Large intestine (tissue), 12 donors: Measurements from ENCODE around the gene PRIMPOL. TPM values are rescaled to one million over a fixed set of nuclear protein-coding genes. Genes with fewer than 3 reads are reported as not detected.
"Not testable (repeated sequence)": the region's sequence is repeated elsewhere in the genome, so short reads cannot be mapped to it uniquely, and the experiment has no call there.

Experiments used
- DNase-seq, 2 donors: peaks; one replicate each; pipeline versions ENCODE4 v3.0.0 to v3.0.0-alpha.2; 2013
- H3K27ac ChIP-seq: one replicate; pipeline ENCODE4 v1.5.1; 2013; ENCODE audit warnings: low read length
- H3K27me3 ChIP-seq: 2 replicates; pipeline ENCODE4 v1.6.1; 2013; ENCODE audit warnings: low read length; ENCODE audit not compliant: control insufficient read depth, insufficient read depth
- H3K36me3 ChIP-seq: 2 replicates; pipeline ENCODE4 v1.6.1; 2013; ENCODE audit warnings: low read length; ENCODE audit not compliant: control insufficient read depth, insufficient read depth
- H3K4me1 ChIP-seq: one replicate; pipeline ENCODE4 v1.6.1; 2013; ENCODE audit warnings: low read length; ENCODE audit not compliant: control insufficient read depth, insufficient read depth
- H3K4me3 ChIP-seq: one replicate; pipeline ENCODE4 v1.5.1; 2013; ENCODE audit warnings: low read length
- H3K9me3 ChIP-seq: one replicate; pipeline ENCODE4 v1.6.1; 2013; ENCODE audit warnings: mild to moderate bottlenecking, low read depth, low read length, moderate library complexity; ENCODE audit not compliant: control insufficient read depth
- WGBS: methylation state at CpG from one replicate; pipeline ENCODE4 v1.1.5; 2013; ENCODE audit warnings: low lambda C conversion rate; ENCODE audit not compliant: insufficient coverage; 5-methylcytosine and 5-hydroxymethylcytosine counted together
- long read RNA-seq, 11 donors: transcript quantifications; one replicate each; lab custom pipeline, GENCODE V29; 2026
- polyA plus RNA-seq: library from polyadenylated mRNA; unstranded; fragments of 120-200 nt; gene quantifications from one replicate; pipeline ENCODE4 v1.2.1, GENCODE V29; 2013

The PRIMPOL gene
- 23.8 TPM for polyA plus RNA-seq
- long read RNA-seq, donor 1, partial matches to known transcripts: 0 of 2 reads
- long read RNA-seq, donor 1, other reads (novel, unspliced or antisense): 0 of 2 reads
- long read RNA-seq, donor 2, partial matches to known transcripts: 7 of 20 reads
- long read RNA-seq, donor 2, other reads (novel, unspliced or antisense): 7 of 20 reads
- long read RNA-seq, donor 3, transcript PRIMPOL-208 (3 exons, 498 nt): major isoform, 6 of 7 reads
- long read RNA-seq, donor 3, partial matches to known transcripts: 0 of 7 reads
- long read RNA-seq, donor 3, other reads (novel, unspliced or antisense): 0 of 7 reads
- long read RNA-seq, donor 4: 0 reads
- long read RNA-seq, donor 5, partial matches to known transcripts: 0 of 2 reads
- long read RNA-seq, donor 5, other reads (novel, unspliced or antisense): 0 of 2 reads
- long read RNA-seq, donor 6, transcript PRIMPOL-208 (3 exons, 498 nt): major isoform, 6 of 9 reads
- long read RNA-seq, donor 6, partial matches to known transcripts: 0 of 9 reads
- long read RNA-seq, donor 6, other reads (novel, unspliced or antisense): 0 of 9 reads
- long read RNA-seq, donor 7, transcript PRIMPOL-208 (3 exons, 498 nt): major isoform, 7 of 8 reads
- long read RNA-seq, donor 7, partial matches to known transcripts: 0 of 8 reads
- long read RNA-seq, donor 7, other reads (novel, unspliced or antisense): 0 of 8 reads
- long read RNA-seq, donor 8, transcript PRIMPOL-208 (3 exons, 498 nt): major isoform, 6 of 49 reads
- long read RNA-seq, donor 8, partial matches to known transcripts: 16 of 49 reads
- long read RNA-seq, donor 8, other reads (novel, unspliced or antisense): 23 of 49 reads
- long read RNA-seq, donor 9, partial matches to known transcripts: 0 of 5 reads
- long read RNA-seq, donor 9, other reads (novel, unspliced or antisense): 0 of 5 reads
- long read RNA-seq, donor 10, partial matches to known transcripts: 0 of 5 reads
- long read RNA-seq, donor 10, other reads (novel, unspliced or antisense): 0 of 5 reads
- long read RNA-seq, donor 11, partial matches to known transcripts: 0 of 4 reads
- long read RNA-seq, donor 11, other reads (novel, unspliced or antisense): 0 of 4 reads

- Histone ChIP-seq H3K27me3 (no peaks in the 10 kb centered on the region), H3K4me1 (peaks cover 31% of the 10 kb centered on the region), H3K27ac (peak within 1 kb of the TSS; percentile 98), H3K9me3 (no peaks in the 10 kb centered on the region), H3K36me3 (peaks cover 4% of the 10 kb centered on the region), H3K4me3 (peak within 1 kb of the TSS; percentile 93)
- DNase-seq: peak; percentile 94 to 98
- no CpG with 5 or more reads among the region's 90 CpGs for WGBS
Measured at GRCh38 chr4:184649026-184649970, at the start of gene PRIMPOL, which contains the start of gene CASP3. Gene PRIMPOL, plus strand, starts transcription at chr4:184649738. Its CDS starts 7,403 bp downstream, at chr4:184657141. Gene CASP3, minus strand, starts transcription at chr4:184649447. Its CDS starts 10,994 bp downstream, at chr4:184638453.

GRCh38 chr4:184600982-184601381 is 48.6 kb upstream of the PRIMPOL start:
- WGBS: no CpG with 5 or more reads among the region's 8 CpGs
- not testable (repeated sequence) for H3K4me1 ChIP-seq, H3K9me3 ChIP-seq, H3K27ac ChIP-seq, H3K36me3 ChIP-seq, DNase-seq, H3K27me3 ChIP-seq, H3K4me3 ChIP-seq

GRCh38 chr4:184602857-184603256 is 46.7 kb upstream of the PRIMPOL start:
- not testable (repeated sequence) for H3K4me3 ChIP-seq, H3K4me1 ChIP-seq, H3K36me3 ChIP-seq, DNase-seq, H3K27ac ChIP-seq, H3K9me3 ChIP-seq, H3K27me3 ChIP-seq
- no CpG with 5 or more reads among the region's 1 CpG for WGBS

- H3K4me1 ChIP-seq, H3K27ac ChIP-seq, H3K36me3 ChIP-seq, H3K27me3 ChIP-seq, DNase-seq, H3K4me3 ChIP-seq, H3K9me3 ChIP-seq: not testable (repeated sequence)
- WGBS: no CpG with 5 or more reads among the region's 2 CpGs
Measured at GRCh38 chr4:184607429-184607828, 42.1 kb upstream of the PRIMPOL start.

- Histone ChIP-seq H3K27ac (peak overlapping the region; percentile 44), H3K4me1 (peaks cover 13% of the 10 kb centered on the region), H3K36me3 (no peaks in the 10 kb centered on the region), H3K4me3 (no peak overlapping the region), H3K9me3 (peaks cover 11% of the 10 kb centered on the region), H3K27me3 (no peaks in the 10 kb centered on the region)
- peak; percentile 41 to 58 for DNase-seq
- WGBS: 20% methylated on average over 1 of the region's 3 CpGs
Measured at GRCh38 chr4:184612074-184612473, 37.5 kb upstream of the PRIMPOL start.

- WGBS: 100% methylated on average over 2 of the region's 2 CpGs
- H3K27ac ChIP-seq: no peak overlapping the region
- H3K4me1 ChIP-seq: peaks cover 17% of the 10 kb centered on the region
- H3K36me3 ChIP-seq: no peaks in the 10 kb centered on the region
- no peak overlapping the region for H3K4me3 ChIP-seq
- H3K9me3 ChIP-seq: peaks cover 11% of the 10 kb centered on the region
- no peaks in the 10 kb centered on the region for H3K27me3 ChIP-seq
- DNase-seq: no peak
Measured at GRCh38 chr4:184613405-184613804, 36.1 kb upstream of the PRIMPOL start.

GRCh38 chr4:184614509-184614908 is 35.0 kb upstream of the PRIMPOL start:
- H3K4me3 ChIP-seq: no peak overlapping the region
- H3K4me1 ChIP-seq: peaks cover 17% of the 10 kb centered on the region
- no peaks in the 10 kb centered on the region for H3K36me3 ChIP-seq
- no peaks in the 10 kb centered on the region for H3K27me3 ChIP-seq
- no CpG with 5 or more reads among the region's 3 CpGs for whole genome bisulfite sequencing
- no peak overlapping the region for H3K27ac ChIP-seq
- no peak for DNase-seq
- peaks cover 11% of the 10 kb centered on the region for H3K9me3 ChIP-seq

- Histone ChIP-seq H3K9me3 (peaks cover 11% of the 10 kb centered on the region), H3K4me1 (peaks cover 17% of the 10 kb centered on the region)
- not testable (repeated sequence) for H3K27me3 ChIP-seq, H3K36me3 ChIP-seq, H3K4me3 ChIP-seq, DNase-seq, H3K27ac ChIP-seq
- WGBS: 86% methylated on average over 1 of the region's 2 CpGs
Measured at GRCh38 chr4:184616168-184616567, 33.4 kb upstream of the PRIMPOL start.

GRCh38 chr4:184616633-184617551 is 32.6 kb upstream of the PRIMPOL start:
- Histone ChIP-seq H3K27ac (no peak overlapping the region), H3K27me3 (no peaks in the 10 kb centered on the region), H3K36me3 (no peaks in the 10 kb centered on the region), H3K9me3 (peaks cover 11% of the 10 kb centered on the region), H3K4me1 (peaks cover 13% of the 10 kb centered on the region), H3K4me3 (no peak overlapping the region)
- 80% methylated on average over 1 of the region's 12 CpGs for WGBS
- DNase-seq: no peak
